HTR-8/SVneo (cell line): ENCODE measurements around the gene SKOR1.
A peak's percentile ranks its signal among the peaks of the same experiment; 100 is the strongest.

Source experiments
- DNase-seq: peaks from one replicate; pipeline ENCODE4 v3.0.0; 2011; ENCODE audit warnings: low spot score, mixed read lengths; ENCODE audit not compliant: insufficient read length
- FAIRE-seq: peaks from 2 replicates; lab custom pipeline; 2011; peaks lifted over from hg19 to GRCh38; lab: Jason Lieb, UNC

SKOR1 gene

GRCh38 chr15:67845974-67846373 lies 20.7 kb downstream of the SKOR1 start:
- FAIRE-seq: no peak

GRCh38 chr15:67849538-67849937 lies 24.2 kb downstream of the SKOR1 start:
- FAIRE-seq: no peak
- DNase-seq: no peak

More at GRCh38 chr15:67845974-67846373, 20.7 kb downstream of the SKOR1 start:
- DNase-seq: no peak

GRCh38 chr15:67850336-67850735 lies 25.0 kb downstream of the SKOR1 start:
- DNase-seq: no peak

GRCh38 chr15:67850994-67851571 lies 25.8 kb downstream of the SKOR1 start:
- FAIRE-seq (no peak), DNase-seq (no peak)

More at GRCh38 chr15:67850336-67850735, 25.0 kb downstream of the SKOR1 start:
- FAIRE-seq: no peak

GRCh38 chr15:67852418-67852817 lies 27.1 kb downstream of the SKOR1 start:
- FAIRE-seq (no peak), DNase-seq (no peak)

- no peak for DNase-seq
- no peak for FAIRE-seq
Measured at GRCh38 chr15:67853454-67853853, 28.1 kb downstream of the SKOR1 start.

GRCh38 chr15:67854358-67854757 lies 29.0 kb downstream of the SKOR1 start:
- DNase-seq: no peak
- FAIRE-seq: no peak

- no peak for FAIRE-seq
- no peak for DNase-seq
Measured at GRCh38 chr15:67855842-67856241, 30.5 kb downstream of the SKOR1 start.

GRCh38 chr15:67857220-67857619 lies 31.9 kb downstream of the SKOR1 start:
- DNase-seq: no peak
- FAIRE-seq: no peak

GRCh38 chr15:67859331-67859946 lies 34.1 kb downstream of the SKOR1 start:
- FAIRE-seq: no peak
- DNase-seq: no peak

- DNase-seq: no peak
- FAIRE-seq: no peak
Measured at GRCh38 chr15:67861983-67862382, 36.7 kb downstream of the SKOR1 start.

- DNase-seq: no peak
- no peak for FAIRE-seq
Measured at GRCh38 chr15:67862750-67863441, 37.6 kb downstream of the SKOR1 start.

- FAIRE-seq (peak; percentile 68), DNase-seq (peak; percentile 82)
Measured at GRCh38 chr15:67863442-67863987, 38.2 kb downstream of the SKOR1 start.

- DNase-seq (peak; percentile 71), FAIRE-seq (no peak)
Measured at GRCh38 chr15:67865331-67865730, 40.0 kb downstream of the SKOR1 start.

GRCh38 chr15:67865766-67866165 lies 40.5 kb downstream of the SKOR1 start:
- no peak for FAIRE-seq
- DNase-seq: no peak

- no peak for FAIRE-seq
Measured at GRCh38 chr15:67869701-67870100, 44.4 kb downstream of the SKOR1 start.

GRCh38 chr15:67870868-67871408 lies 45.6 kb downstream of the SKOR1 start:
- FAIRE-seq (no peak), DNase-seq (no peak)

More at GRCh38 chr15:67869701-67870100, 44.4 kb downstream of the SKOR1 start:
- no peak for DNase-seq

GRCh38 chr15:67873777-67874176 lies 48.5 kb downstream of the SKOR1 start:
- DNase-seq (no peak), FAIRE-seq (no peak)

GRCh38 chr15:67878712-67879206 lies 53.5 kb downstream of the SKOR1 start:
- FAIRE-seq: no peak
- DNase-seq: no peak

- FAIRE-seq: no peak
- DNase-seq: no peak
Measured at GRCh38 chr15:67879440-67880129, 54.3 kb downstream of the SKOR1 start.
